Esophagus squamous epithelium (tissue), 4 donors: ENCODE results near the gene IER5L.

Source experiments
- POLR2A ChIP-seq, 4 donors: fragments of 450-650 bp; IDR thresholded peaks; one replicate each; pipeline ENCODE4 v1.6.1; 2017; ENCODE audit warnings: antibody characterized with exemption in 4 of 4, mild to moderate bottlenecking in 4 of 4, moderate library complexity in 3 of 4
- TF ChIP-seq, protein P1 (sequence below), 6 experiments: fragments of 450-650 bp in 4 of 6; fragments of 200-600 bp in 2 of 6; sonication (generic) in 2 of 6; IDR thresholded peaks; one replicate each; pipeline ENCODE4 v1.5.1; 2016 to 2019; ENCODE audit warnings: antibody characterized with exemption in 6 of 6, mild to moderate bottlenecking in 4 of 6, moderate library complexity in 4 of 6

GRCh38 chr9:129148463-129149204 lies 29.4 kb downstream of the IER5L start:
- TF ChIP-seq, protein P1, sequence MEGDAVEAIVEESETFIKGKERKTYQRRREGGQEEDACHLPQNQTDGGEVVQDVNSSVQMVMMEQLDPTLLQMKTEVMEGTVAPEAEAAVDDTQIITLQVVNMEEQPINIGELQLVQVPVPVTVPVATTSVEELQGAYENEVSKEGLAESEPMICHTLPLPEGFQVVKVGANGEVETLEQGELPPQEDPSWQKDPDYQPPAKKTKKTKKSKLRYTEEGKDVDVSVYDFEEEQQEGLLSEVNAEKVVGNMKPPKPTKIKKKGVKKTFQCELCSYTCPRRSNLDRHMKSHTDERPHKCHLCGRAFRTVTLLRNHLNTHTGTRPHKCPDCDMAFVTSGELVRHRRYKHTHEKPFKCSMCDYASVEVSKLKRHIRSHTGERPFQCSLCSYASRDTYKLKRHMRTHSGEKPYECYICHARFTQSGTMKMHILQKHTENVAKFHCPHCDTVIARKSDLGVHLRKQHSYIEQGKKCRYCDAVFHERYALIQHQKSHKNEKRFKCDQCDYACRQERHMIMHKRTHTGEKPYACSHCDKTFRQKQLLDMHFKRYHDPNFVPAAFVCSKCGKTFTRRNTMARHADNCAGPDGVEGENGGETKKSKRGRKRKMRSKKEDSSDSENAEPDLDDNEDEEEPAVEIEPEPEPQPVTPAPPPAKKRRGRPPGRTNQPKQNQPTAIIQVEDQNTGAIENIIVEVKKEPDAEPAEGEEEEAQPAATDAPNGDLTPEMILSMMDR (IDR thresholded peaks at IDR 0.05): no peak
- no peak for TF ChIP-seq POLR2A (IDR thresholded peaks at IDR 0.05)
